Mesendoderm (in vitro differentiated cells): ENCODE data around the gene CIROP.
A peak's percentile ranks its signal among the peaks of the same experiment; 100 is the strongest.

Experiments used
- DNase-seq: peaks from one replicate; pipeline ENCODE4 v3.0.0; 2013
- H2AK5ac ChIP-seq: 2 replicates; pipeline ENCODE4 v1.6.1; 2013; ENCODE audit warnings: low read length, inconsistent platforms
- H2BK120ac ChIP-seq: 2 replicates; pipeline ENCODE4 v1.6.1; 2013; ENCODE audit warnings: low read depth, mild to moderate bottlenecking, low read length, moderate library complexity, mixed read lengths
- H2BK15ac ChIP-seq: replicated peaks from 2 replicates; pipeline ENCODE4 v1.6.1; 2013; ENCODE audit warnings: low read depth, mild to moderate bottlenecking, moderate library complexity
- H2BK5ac ChIP-seq: 2 replicates; pipeline ENCODE4 v1.6.1; 2013; ENCODE audit warnings: low read length, inconsistent platforms
- H3K18ac ChIP-seq: 2 replicates; pipeline ENCODE4 v1.6.1; 2013; ENCODE audit warnings: mild to moderate bottlenecking, low read length, mixed read lengths
- H3K23ac ChIP-seq: one replicate; pipeline ENCODE4 v1.6.1; 2013; ENCODE audit warnings: low read length
- H3K27ac ChIP-seq: 2 replicates; pipeline ENCODE4 v1.5.1; 2013; ENCODE audit warnings: low read depth, mild to moderate bottlenecking, inconsistent platforms, low read length, moderate library complexity
- H3K27me3 ChIP-seq: 2 replicates; pipeline ENCODE4 v1.6.1; 2013; ENCODE audit warnings: low read length, control low read depth, mild to moderate bottlenecking, inconsistent platforms; ENCODE audit not compliant: insufficient read depth, poor library complexity
- H3K36me3 ChIP-seq: 2 replicates; pipeline ENCODE4 v1.6.1; 2013; ENCODE audit warnings: low read length, inconsistent platforms; ENCODE audit not compliant: control insufficient read depth, insufficient read depth
- H3K4ac ChIP-seq: one replicate; pipeline ENCODE4 v1.6.1; 2013; ENCODE audit warnings: low read depth, mild to moderate bottlenecking, low read length, moderate library complexity
- H3K4me1 ChIP-seq: 2 replicates; pipeline ENCODE4 v1.6.1; 2013; ENCODE audit warnings: low read depth, low read length, inconsistent platforms; ENCODE audit not compliant: control insufficient read depth
- H3K4me2 ChIP-seq: 2 replicates; pipeline ENCODE4 v1.6.1; 2013; ENCODE audit warnings: low read length
- H3K4me3 ChIP-seq: 2 replicates; pipeline ENCODE4 v1.5.1; 2013; ENCODE audit warnings: mild to moderate bottlenecking, low read length
- H3K56ac ChIP-seq: one replicate; pipeline ENCODE4 v1.6.1; 2013; ENCODE audit warnings: low read length
- H3K79me1 ChIP-seq: 2 replicates; pipeline ENCODE4 v1.6.1; 2013; ENCODE audit warnings: low read length, inconsistent platforms
- H3K79me2 ChIP-seq: 2 replicates; pipeline ENCODE4 v1.6.1; 2013; ENCODE audit warnings: mild to moderate bottlenecking, low read length; ENCODE audit not compliant: control insufficient read depth, insufficient read depth
- H3K9ac ChIP-seq: 2 replicates; pipeline ENCODE4 v1.6.1; 2013; ENCODE audit warnings: low read length, inconsistent platforms
- H4K5ac ChIP-seq: one replicate; pipeline ENCODE4 v1.6.1; 2013; ENCODE audit warnings: low read length
- H4K8ac ChIP-seq: one replicate; pipeline ENCODE4 v1.6.1; 2013; ENCODE audit warnings: low read depth, mild to moderate bottlenecking, control low read depth, low read length, moderate library complexity
- WGBS: extraction: QIAGEN DNeasy Blood & Tissue Kit; methylation state at CpG from one replicate; pipeline ENCODE4 v1.1.7; 2013; ENCODE audit warnings: low lambda C conversion rate, missing lambda C conversion rate; ENCODE audit not compliant: insufficient coverage; ENCODE audit errors: extremely low coverage; 5-methylcytosine and 5-hydroxymethylcytosine counted together

CIROP gene

GRCh38 chr14:23114669-23115038 lies 9.9 kb upstream of the CIROP start:
- no peak for DNase-seq
- no peak overlapping the region for H3K4me3 ChIP-seq
- no peaks in the 10 kb centered on the region for H3K79me1 ChIP-seq
- H3K18ac ChIP-seq = no peak overlapping the region
- H3K4me2 ChIP-seq = no peak overlapping the region
- H4K5ac ChIP-seq = no peak overlapping the region
- no peak overlapping the region for H3K23ac ChIP-seq
- H3K4ac ChIP-seq = no peak overlapping the region
- WGBS = no CpG with 5 or more reads among the region's 4 CpGs
- H3K79me2 ChIP-seq = no peaks in the 10 kb centered on the region
- H2BK5ac ChIP-seq = no peak overlapping the region
- H2BK15ac ChIP-seq = no peak overlapping the region
- no peak overlapping the region for H2AK5ac ChIP-seq
- H3K9ac ChIP-seq = no peak overlapping the region
- H3K4me1 ChIP-seq = peaks cover 28% of the 10 kb centered on the region
- H3K56ac ChIP-seq = no peak overlapping the region
- H4K8ac ChIP-seq = no peak overlapping the region
- H3K27ac ChIP-seq = no peak overlapping the region
- no peaks in the 10 kb centered on the region for H3K36me3 ChIP-seq
- H3K27me3 ChIP-seq = no peaks in the 10 kb centered on the region
- H2BK120ac ChIP-seq = no peak overlapping the region

DNA sequence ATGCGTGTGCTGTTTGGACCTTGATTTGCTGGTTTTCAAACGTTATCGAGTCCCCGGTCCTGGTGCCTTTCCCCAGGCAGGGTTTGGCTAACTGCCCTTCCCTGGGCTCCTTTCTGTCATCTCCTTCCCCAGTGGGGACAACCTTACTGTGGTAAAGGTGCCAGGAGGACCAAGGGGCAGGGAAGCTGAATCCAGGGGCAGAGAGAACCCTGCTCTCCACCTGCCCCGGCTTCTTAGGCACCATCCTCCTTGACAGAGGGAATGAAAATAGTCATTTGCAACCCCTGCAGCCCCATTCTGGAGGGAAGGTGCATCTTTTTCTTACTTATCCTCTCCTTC lies 9.3 kb upstream of the CIROP start:
- Histone ChIP-seq H3K9ac (peak overlapping the region; percentile 28), H2BK5ac (no peak overlapping the region), H3K79me2 (no peaks in the 10 kb centered on the region), H3K18ac (no peak overlapping the region), H3K4me1 (peaks cover 24% of the 10 kb centered on the region), H3K23ac (peak overlapping the region; percentile 96), H3K56ac (peak overlapping the region; percentile 82), H4K8ac (no peak overlapping the region), H3K79me1 (no peaks in the 10 kb centered on the region), H3K36me3 (no peaks in the 10 kb centered on the region), H3K4me2 (no peak overlapping the region), H4K5ac (no peak overlapping the region), H3K4ac (no peak overlapping the region), H3K27me3 (no peaks in the 10 kb centered on the region), H2BK120ac (no peak overlapping the region), H3K27ac (no peak overlapping the region), H2AK5ac (peak overlapping the region; percentile 71), H3K4me3 (no peak overlapping the region), H2BK15ac (no peak overlapping the region)
- no CpG with 5 or more reads among the region's 5 CpGs for WGBS
- DNase-seq = no peak

DNA sequence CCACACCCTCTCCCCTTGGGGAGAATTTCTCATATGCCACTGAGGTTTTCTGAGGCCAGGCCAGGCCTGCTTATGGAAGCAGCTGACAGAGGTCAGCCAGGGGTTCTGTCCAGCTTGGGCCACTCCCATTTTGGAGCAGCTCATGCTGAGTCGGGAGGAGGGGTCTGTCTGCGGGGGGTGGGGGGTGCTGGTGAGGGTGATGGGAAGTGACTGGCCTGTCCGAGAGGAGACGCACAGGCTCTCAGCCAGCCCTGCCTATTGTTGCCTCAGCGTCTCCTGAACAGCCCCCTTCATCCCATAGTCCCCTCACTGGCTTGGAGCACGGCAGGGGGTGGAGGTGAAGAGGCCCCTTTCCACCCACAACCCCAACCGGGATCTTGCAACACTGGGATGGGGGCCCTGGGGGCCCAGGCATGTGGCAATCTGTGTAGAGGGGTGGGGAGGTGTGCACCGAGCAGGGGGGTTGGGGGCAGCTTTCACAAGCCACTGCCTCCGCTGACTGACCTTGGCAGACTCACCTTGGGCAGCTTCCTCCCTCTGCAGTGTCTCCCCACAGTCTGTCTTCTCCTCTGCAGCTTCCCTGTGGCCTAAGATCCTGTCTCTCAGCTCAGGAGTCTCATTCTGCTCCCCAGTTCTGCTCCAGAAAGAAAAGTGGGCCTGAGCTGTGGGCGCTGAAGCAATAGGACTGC lies 8.8 kb upstream of the CIROP start:
- no peak overlapping the region for H4K5ac ChIP-seq
- H4K8ac ChIP-seq = no peak overlapping the region
- no peaks in the 10 kb centered on the region for H3K36me3 ChIP-seq
- no peaks in the 10 kb centered on the region for H3K79me1 ChIP-seq
- peak overlapping the region; percentile 96 for H3K23ac ChIP-seq
- H2BK5ac ChIP-seq = no peak overlapping the region
- H3K79me2 ChIP-seq = no peaks in the 10 kb centered on the region
- peak overlapping the region; percentile 71 for H2AK5ac ChIP-seq
- no CpG with 5 or more reads among the region's 10 CpGs for WGBS
- H3K27me3 ChIP-seq = no peaks in the 10 kb centered on the region
- no peak overlapping the region for H2BK15ac ChIP-seq
- H3K4me3 ChIP-seq = no peak overlapping the region
- H2BK120ac ChIP-seq = no peak overlapping the region
- no peak overlapping the region for H3K4me2 ChIP-seq
- peak overlapping the region; percentile 28 for H3K18ac ChIP-seq
- peaks cover 24% of the 10 kb centered on the region for H3K4me1 ChIP-seq
- no peak overlapping the region for H3K27ac ChIP-seq
- peak overlapping the region; percentile 82 for H3K56ac ChIP-seq
- no peak for DNase-seq
- peak overlapping the region; percentile 28 for H3K9ac ChIP-seq
- peak overlapping the region; percentile 29 for H3K4ac ChIP-seq

DNA sequence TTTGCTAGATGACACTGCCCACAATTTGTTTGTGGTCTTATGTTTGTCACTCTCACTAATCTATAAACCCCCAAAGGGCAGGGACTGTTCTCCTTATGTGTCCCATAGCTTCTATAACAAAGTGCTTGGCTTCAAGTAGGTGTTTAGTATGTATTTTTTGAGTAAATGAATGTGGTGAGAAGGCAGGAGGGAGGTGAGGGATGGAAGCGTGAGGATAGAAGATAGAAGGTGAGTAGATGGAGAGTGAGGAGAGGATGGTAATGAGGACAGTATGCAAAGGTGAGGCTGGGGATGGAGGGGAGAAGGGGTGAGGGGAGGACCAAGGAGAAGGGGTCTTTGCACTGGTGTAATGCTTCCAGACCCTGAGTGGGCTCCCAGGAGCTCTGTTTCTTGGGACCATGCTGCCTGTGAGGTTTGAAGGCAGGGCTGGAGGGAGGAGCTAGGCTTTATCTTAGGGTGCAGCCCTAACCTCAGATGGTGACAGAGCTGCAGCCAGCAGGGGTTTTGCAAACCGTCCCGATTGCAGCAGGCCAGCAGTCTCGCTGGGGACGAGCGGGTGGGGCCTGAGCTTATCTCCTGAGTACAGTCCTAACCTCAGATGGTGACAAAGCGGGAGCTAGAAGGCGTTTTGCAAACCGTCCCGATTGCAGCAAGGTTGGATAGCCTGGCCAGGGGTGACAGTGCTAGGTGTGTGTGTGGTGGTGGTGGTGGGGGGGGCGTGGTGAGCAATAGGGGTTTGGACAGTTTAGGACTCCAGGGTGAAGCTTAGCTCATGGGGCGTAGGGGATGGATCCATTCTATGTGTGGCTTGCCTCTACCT lies 7.8 kb upstream of the CIROP start:
- H2BK5ac ChIP-seq = no peak overlapping the region
- no peak overlapping the region for H2BK120ac ChIP-seq
- no peak overlapping the region for H2BK15ac ChIP-seq
- H3K27ac ChIP-seq = no peak overlapping the region
- peaks cover 24% of the 10 kb centered on the region for H3K4me1 ChIP-seq
- H3K18ac ChIP-seq = no peak overlapping the region
- H3K79me2 ChIP-seq = no peaks in the 10 kb centered on the region
- H3K4me2 ChIP-seq = no peak overlapping the region
- H3K9ac ChIP-seq = no peak overlapping the region
- no peak overlapping the region for H3K23ac ChIP-seq
- H4K5ac ChIP-seq = no peak overlapping the region
- H3K4me3 ChIP-seq = no peak overlapping the region
- no peaks in the 10 kb centered on the region for H3K79me1 ChIP-seq
- H3K36me3 ChIP-seq = no peaks in the 10 kb centered on the region
- no peaks in the 10 kb centered on the region for H3K27me3 ChIP-seq
- WGBS = 100% methylated on average over 1 of the region's 12 CpGs
- H2AK5ac ChIP-seq = no peak overlapping the region
- H3K56ac ChIP-seq = peak overlapping the region; percentile 66
- H3K4ac ChIP-seq = no peak overlapping the region
- H4K8ac ChIP-seq = no peak overlapping the region
- peak; percentile 82 for DNase-seq

- H3K56ac ChIP-seq = no peak overlapping the region
- H2AK5ac ChIP-seq = no peak overlapping the region
- H2BK120ac ChIP-seq = no peak overlapping the region
- H3K4me2 ChIP-seq = no peak overlapping the region
- H2BK5ac ChIP-seq = no peak overlapping the region
- H2BK15ac ChIP-seq = no peak overlapping the region
- H3K4ac ChIP-seq = no peak overlapping the region
- no peak overlapping the region for H3K4me3 ChIP-seq
- no peaks in the 10 kb centered on the region for H3K79me2 ChIP-seq
- no peaks in the 10 kb centered on the region for H3K79me1 ChIP-seq
- H3K27ac ChIP-seq = no peak overlapping the region
- H3K36me3 ChIP-seq = no peaks in the 10 kb centered on the region
- no peak overlapping the region for H4K8ac ChIP-seq
- H3K23ac ChIP-seq = no peak overlapping the region
- DNase-seq = no peak
- H3K18ac ChIP-seq = no peak overlapping the region
- no peaks in the 10 kb centered on the region for H3K27me3 ChIP-seq
- no peak overlapping the region for H3K9ac ChIP-seq
- 100% methylated on average over 2 of the region's 5 CpGs for WGBS
- H3K4me1 ChIP-seq = peaks cover 27% of the 10 kb centered on the region
- no peak overlapping the region for H4K5ac ChIP-seq
Measured at GRCh38 chr14:23110579-23111365, 6.0 kb upstream of the CIROP start.
